NCI-H1436 treated with DMSO at 0.1 percent for 48 hours (cell line): ENCODE measurements around the gene FRMPD1.

ENCODE experiments used
- DNase-seq: peaks from one replicate; lab custom pipeline; 2025; lab: John Stamatoyannopoulos, UW

Gene FRMPD1

GRCh38 chr9:37679649-37680402 lies 29.1 kb downstream of the FRMPD1 start:
- DNase-seq = no peak

GRCh38 chr9:37682951-37683350 lies 32.2 kb downstream of the FRMPD1 start:
- no peak for DNase-seq

- no peak for DNase-seq
These were observed 33.0 kb downstream of the FRMPD1 start for GRCh38 chr9:37683531-37684371.

- no peak for DNase-seq
These were observed 42.0 kb downstream of the FRMPD1 start for GRCh38 chr9:37692622-37693221.

GRCh38 chr9:37693260-37693659 lies 42.5 kb downstream of the FRMPD1 start:
- no peak for DNase-seq

GRCh38 chr9:37694355-37694754 lies 43.6 kb downstream of the FRMPD1 start:
- no peak for DNase-seq

GRCh38 chr9:37696528-37696927 lies 45.8 kb downstream of the FRMPD1 start:
- no peak for DNase-seq

- DNase-seq = no peak
These were observed 49.4 kb downstream of the FRMPD1 start for GRCh38 chr9:37700131-37700530.

GRCh38 chr9:37700900-37701299 lies 50.1 kb downstream of the FRMPD1 start:
- no peak for DNase-seq

GRCh38 chr9:37705787-37706186 lies 55.0 kb downstream of the FRMPD1 start:
- DNase-seq = no peak

- DNase-seq = no peak
These were observed 55.5 kb downstream of the FRMPD1 start for GRCh38 chr9:37706290-37706689.

GRCh38 chr9:37707748-37708147 lies 57.0 kb downstream of the FRMPD1 start:
- DNase-seq = no peak

GRCh38 chr9:37710046-37710445 lies 59.3 kb downstream of the FRMPD1 start:
- no peak for DNase-seq

- no peak for DNase-seq
These were observed 64.5 kb downstream of the FRMPD1 start for GRCh38 chr9:37715260-37715659.

GRCh38 chr9:37715991-37716505 lies 65.3 kb downstream of the FRMPD1 start:
- DNase-seq = no peak

- no peak for DNase-seq
These were observed 68.8 kb downstream of the FRMPD1 start for GRCh38 chr9:37719526-37719925.

GRCh38 chr9:37727013-37727412 lies 76.3 kb downstream of the FRMPD1 start:
- DNase-seq = no peak

GRCh38 chr9:37729499-37729898 lies 78.7 kb downstream of the FRMPD1 start:
- no peak for DNase-seq

- no peak for DNase-seq
These were observed 79.5 kb downstream of the FRMPD1 start for GRCh38 chr9:37730256-37730655.

- DNase-seq = no peak
These were observed 80.1 kb downstream of the FRMPD1 start for GRCh38 chr9:37730839-37731238.

- no peak for DNase-seq
These were observed 81.5 kb downstream of the FRMPD1 start for GRCh38 chr9:37732086-37732741.

GRCh38 chr9:37732952-37733351 lies 82.2 kb downstream of the FRMPD1 start:
- DNase-seq = no peak
